ENCODE measurements around the gene OVAAL.

Gene OVAAL

DNA sequence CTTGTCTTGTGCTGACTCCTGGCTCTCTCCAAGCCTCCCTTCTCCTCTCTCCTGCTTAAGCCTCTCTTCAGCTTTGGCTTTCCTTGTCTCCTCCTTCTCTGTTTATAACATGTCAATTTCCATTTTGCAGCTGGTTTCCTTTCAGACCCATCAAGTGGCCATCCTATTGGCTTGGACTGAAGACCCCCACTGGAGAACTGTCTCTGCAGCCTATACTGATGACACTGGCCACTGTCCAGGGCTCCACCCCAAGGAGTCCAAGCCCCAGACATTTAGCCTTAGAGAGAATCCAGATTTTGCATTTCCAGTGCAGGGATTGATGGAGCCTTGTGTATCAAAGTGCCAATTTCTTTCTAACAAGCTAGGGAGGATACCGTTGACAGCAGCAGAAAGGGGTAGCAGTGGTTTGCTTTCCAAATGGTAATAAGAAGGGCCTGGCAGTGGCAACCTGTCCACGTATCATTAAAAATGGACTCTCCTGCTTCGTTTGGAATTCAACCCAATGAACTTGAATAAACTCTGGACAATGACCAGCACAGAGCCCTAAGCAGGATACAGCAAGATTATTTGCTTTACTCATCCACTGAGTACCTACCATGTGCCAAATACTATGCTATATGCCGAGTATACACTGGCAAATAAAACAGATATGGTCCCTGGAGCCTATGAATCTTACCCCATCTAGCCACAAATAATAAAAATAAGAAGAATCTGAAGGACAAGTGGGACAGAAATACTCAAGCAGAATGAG, 6.5 kb downstream of the OVAAL start:
- no peak for TF ChIP-seq RAD21 (IDR thresholded peaks at IDR 0.05; ENCODE audit: low read depth)

DNA sequence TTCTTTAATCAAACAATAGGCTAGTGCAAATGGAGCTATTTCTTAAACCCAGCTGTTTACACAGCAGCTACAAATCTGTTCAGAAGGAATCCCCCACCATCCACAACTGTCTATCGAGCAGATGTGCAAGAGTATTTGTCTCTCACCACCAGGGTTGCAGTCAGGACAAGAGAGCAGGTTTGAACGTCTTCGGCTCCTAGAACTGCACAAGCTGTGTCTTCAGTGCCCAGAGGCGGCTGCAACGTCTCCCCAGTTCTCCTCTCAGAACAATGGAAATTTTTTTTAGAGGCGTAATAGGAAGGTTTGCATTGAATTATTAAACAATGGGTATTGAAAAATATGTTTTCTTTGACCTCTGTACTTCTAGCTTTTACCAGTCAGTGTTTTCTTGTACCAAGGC, 7.3 kb downstream of the OVAAL start:
- TF ChIP-seq EGR1 (IDR thresholded peaks at IDR 0.05), result no peak
- TF ChIP-seq, protein P1, sequence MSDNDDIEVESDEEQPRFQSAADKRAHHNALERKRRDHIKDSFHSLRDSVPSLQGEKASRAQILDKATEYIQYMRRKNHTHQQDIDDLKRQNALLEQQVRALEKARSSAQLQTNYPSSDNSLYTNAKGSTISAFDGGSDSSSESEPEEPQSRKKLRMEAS (IDR thresholded peaks at IDR 0.05), result 0 out of 2 replicates have a peak, but pooled peaks have one; percentile 12

DNA sequence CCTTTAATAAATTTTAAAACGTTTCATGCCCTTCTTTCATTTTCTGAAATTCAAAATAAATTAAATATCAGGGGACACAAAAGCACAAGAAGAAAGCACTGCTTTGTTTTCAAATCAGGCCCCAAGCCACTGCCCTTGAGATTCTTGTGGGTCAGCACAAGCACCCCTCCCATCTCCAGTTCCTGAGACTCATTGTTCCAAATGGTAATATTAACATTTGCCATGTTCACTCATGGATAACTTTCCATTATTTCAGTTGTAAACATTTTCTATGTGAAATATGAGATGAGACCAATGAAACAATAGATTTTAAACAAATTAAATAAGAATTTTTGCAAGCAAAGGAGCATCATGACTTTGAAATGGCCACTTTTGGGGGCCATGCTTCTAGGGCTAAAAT, 7.7 kb downstream of the OVAAL start:
- no peak for TF ChIP-seq CEBPB (IDR thresholded peaks at IDR 0.05)
- TF ChIP-seq ZBTB7A (IDR thresholded peaks at IDR 0.05; ENCODE audit: low read depth), result no peak
- TF ChIP-seq FOXM1 (IDR thresholded peaks at IDR 0.05; ENCODE audit: borderline replicate concordance, low read depth), result peak; percentile 76
- TF ChIP-seq, protein P2, sequence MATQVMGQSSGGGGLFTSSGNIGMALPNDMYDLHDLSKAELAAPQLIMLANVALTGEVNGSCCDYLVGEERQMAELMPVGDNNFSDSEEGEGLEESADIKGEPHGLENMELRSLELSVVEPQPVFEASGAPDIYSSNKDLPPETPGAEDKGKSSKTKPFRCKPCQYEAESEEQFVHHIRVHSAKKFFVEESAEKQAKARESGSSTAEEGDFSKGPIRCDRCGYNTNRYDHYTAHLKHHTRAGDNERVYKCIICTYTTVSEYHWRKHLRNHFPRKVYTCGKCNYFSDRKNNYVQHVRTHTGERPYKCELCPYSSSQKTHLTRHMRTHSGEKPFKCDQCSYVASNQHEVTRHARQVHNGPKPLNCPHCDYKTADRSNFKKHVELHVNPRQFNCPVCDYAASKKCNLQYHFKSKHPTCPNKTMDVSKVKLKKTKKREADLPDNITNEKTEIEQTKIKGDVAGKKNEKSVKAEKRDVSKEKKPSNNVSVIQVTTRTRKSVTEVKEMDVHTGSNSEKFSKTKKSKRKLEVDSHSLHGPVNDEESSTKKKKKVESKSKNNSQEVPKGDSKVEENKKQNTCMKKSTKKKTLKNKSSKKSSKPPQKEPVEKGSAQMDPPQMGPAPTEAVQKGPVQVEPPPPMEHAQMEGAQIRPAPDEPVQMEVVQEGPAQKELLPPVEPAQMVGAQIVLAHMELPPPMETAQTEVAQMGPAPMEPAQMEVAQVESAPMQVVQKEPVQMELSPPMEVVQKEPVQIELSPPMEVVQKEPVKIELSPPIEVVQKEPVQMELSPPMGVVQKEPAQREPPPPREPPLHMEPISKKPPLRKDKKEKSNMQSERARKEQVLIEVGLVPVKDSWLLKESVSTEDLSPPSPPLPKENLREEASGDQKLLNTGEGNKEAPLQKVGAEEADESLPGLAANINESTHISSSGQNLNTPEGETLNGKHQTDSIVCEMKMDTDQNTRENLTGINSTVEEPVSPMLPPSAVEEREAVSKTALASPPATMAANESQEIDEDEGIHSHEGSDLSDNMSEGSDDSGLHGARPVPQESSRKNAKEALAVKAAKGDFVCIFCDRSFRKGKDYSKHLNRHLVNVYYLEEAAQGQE (IDR thresholded peaks at IDR 0.05; ENCODE audit: low read depth), result no peak
- TF ChIP-seq RAD21 (IDR thresholded peaks at IDR 0.05; ENCODE audit: low read depth), result no peak
- TF ChIP-seq, protein P3, sequence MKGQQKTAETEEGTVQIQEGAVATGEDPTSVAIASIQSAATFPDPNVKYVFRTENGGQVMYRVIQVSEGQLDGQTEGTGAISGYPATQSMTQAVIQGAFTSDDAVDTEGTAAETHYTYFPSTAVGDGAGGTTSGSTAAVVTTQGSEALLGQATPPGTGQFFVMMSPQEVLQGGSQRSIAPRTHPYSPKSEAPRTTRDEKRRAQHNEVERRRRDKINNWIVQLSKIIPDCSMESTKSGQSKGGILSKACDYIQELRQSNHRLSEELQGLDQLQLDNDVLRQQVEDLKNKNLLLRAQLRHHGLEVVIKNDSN (IDR thresholded peaks at IDR 0.05), result no peak
- no peak for TF ChIP-seq EGR1 (IDR thresholded peaks at IDR 0.05)
- peak; percentile 60 for TF ChIP-seq NFIC (IDR thresholded peaks at IDR 0.05)
- no peak for TF ChIP-seq YY1 (IDR thresholded peaks at IDR 0.05; ENCODE audit: low read depth)
- TF ChIP-seq EP300 (IDR thresholded peaks at IDR 0.05; ENCODE audit: borderline replicate concordance), result peak; percentile 83
- TF ChIP-seq TEAD4 (IDR thresholded peaks at IDR 0.05), result peak; percentile 73
- TF ChIP-seq TAF1 (IDR thresholded peaks at IDR 0.05; ENCODE audit: low read depth), result no peak
- TF ChIP-seq, protein P1 (IDR thresholded peaks at IDR 0.05), result 0 out of 2 replicates have a peak, but pooled peaks have one; percentile 21
- no peak for TF ChIP-seq CREB1 (IDR thresholded peaks at IDR 0.05; ENCODE audit: low read depth)
- TF ChIP-seq TCF12 (IDR thresholded peaks at IDR 0.05; ENCODE audit: low read depth), result 0 out of 2 replicates have a peak, but pooled peaks have one; percentile 62

DNA sequence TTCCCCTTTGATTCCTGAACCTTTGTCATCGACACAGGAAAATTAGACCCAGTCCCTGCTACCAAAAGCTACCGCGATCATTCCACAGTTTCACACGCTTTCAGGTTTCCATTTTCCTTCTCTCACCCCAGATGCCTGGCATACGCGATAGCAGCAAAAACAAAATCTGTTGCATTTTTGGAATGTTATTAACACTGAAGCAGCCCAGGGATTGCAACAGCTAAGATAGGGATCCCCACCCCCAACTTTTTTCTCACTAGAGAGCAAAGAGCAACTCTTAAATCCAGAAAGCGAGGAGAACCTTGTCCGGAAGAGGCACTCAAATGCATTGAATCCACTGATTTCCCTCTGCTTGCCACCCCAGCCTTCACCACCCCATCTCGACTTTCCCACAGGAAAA, 8.9 kb downstream of the OVAAL start:
- TF ChIP-seq NFIC (IDR thresholded peaks at IDR 0.05), result no peak
- no peak for TF ChIP-seq RAD21 (IDR thresholded peaks at IDR 0.05; ENCODE audit: low read depth)
- TF ChIP-seq, protein P1 (IDR thresholded peaks at IDR 0.05), result no peak
- no peak for TF ChIP-seq TCF12 (IDR thresholded peaks at IDR 0.05; ENCODE audit: low read depth)
- TF ChIP-seq, protein P3 (IDR thresholded peaks at IDR 0.05), result no peak
- TF ChIP-seq CEBPB (IDR thresholded peaks at IDR 0.05), result no peak
- no peak for TF ChIP-seq TEAD4 (IDR thresholded peaks at IDR 0.05)
- TF ChIP-seq EP300 (IDR thresholded peaks at IDR 0.05; ENCODE audit: borderline replicate concordance), result no peak
- no peak for TF ChIP-seq YY1 (IDR thresholded peaks at IDR 0.05; ENCODE audit: low read depth)
- no peak for TF ChIP-seq CREB1 (IDR thresholded peaks at IDR 0.05; ENCODE audit: low read depth)
- TF ChIP-seq, protein P2 (IDR thresholded peaks at IDR 0.05; ENCODE audit: low read depth), result no peak
- TF ChIP-seq TAF1 (IDR thresholded peaks at IDR 0.05; ENCODE audit: low read depth), result no peak
- no peak for TF ChIP-seq EGR1 (IDR thresholded peaks at IDR 0.05)
- no peak for TF ChIP-seq FOXM1 (IDR thresholded peaks at IDR 0.05; ENCODE audit: borderline replicate concordance, low read depth)
- no peak for TF ChIP-seq ZBTB7A (IDR thresholded peaks at IDR 0.05; ENCODE audit: low read depth)

DNA sequence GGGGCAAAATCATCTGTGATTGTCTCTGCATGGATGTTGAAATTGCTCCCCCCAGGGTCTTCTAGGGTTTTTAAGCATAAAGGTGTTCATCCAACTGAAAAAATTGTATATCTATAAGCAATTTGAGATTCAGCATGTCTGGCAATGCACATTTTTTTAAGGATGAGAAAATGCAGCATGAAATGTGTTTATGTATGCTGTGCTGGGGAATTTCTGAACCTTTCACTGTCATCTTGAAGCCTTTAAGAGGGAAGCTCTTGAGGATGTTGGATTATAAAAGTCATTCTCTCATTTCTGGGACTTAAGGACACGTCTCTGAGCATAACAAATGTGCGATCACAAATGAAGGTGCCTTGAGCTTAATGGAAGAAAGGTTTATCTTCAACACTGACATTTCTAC, 9.4 kb downstream of the OVAAL start:
- no peak for TF ChIP-seq EP300 (IDR thresholded peaks at IDR 0.05; ENCODE audit: borderline replicate concordance)
- no peak for TF ChIP-seq NFIC (IDR thresholded peaks at IDR 0.05)
- TF ChIP-seq CREB1 (IDR thresholded peaks at IDR 0.05; ENCODE audit: low read depth), result no peak
- TF ChIP-seq, protein P2 (IDR thresholded peaks at IDR 0.05; ENCODE audit: low read depth), result no peak
- TF ChIP-seq RAD21 (IDR thresholded peaks at IDR 0.05; ENCODE audit: low read depth), result no peak
- TF ChIP-seq ZBTB7A (IDR thresholded peaks at IDR 0.05; ENCODE audit: low read depth), result no peak
- TF ChIP-seq FOXM1 (IDR thresholded peaks at IDR 0.05; ENCODE audit: borderline replicate concordance, low read depth), result no peak
- TF ChIP-seq YY1 (IDR thresholded peaks at IDR 0.05; ENCODE audit: low read depth), result no peak
- no peak for TF ChIP-seq CEBPB (IDR thresholded peaks at IDR 0.05)

Data from Ishikawa (cell line).